Renal pelvis (tissue), 4 donors: Measurements from ENCODE around the gene MED13L. TPM values are rescaled to one million over a fixed set of nuclear protein-coding genes. Genes with fewer than 3 reads are reported as not detected.
A peak's percentile ranks its signal among the peaks of the same experiment; 100 is the strongest.

Experiments used
- DNase-seq: peaks from one replicate; pipeline ENCODE4 v3.0.0-alpha.2; 2013
- polyA plus RNA-seq, 3 donors: library from polyadenylated mRNA; unstranded; fragments of 120-200 nt; gene quantifications; one replicate each; pipeline ENCODE4 v1.2.1, GENCODE V29; 2013; ENCODE audit not compliant: insufficient read length in 3 of 3

MED13L gene
- polyA plus RNA-seq, 3 donors = 65.7 to 81.3 (median 80.4) TPM

DNA sequence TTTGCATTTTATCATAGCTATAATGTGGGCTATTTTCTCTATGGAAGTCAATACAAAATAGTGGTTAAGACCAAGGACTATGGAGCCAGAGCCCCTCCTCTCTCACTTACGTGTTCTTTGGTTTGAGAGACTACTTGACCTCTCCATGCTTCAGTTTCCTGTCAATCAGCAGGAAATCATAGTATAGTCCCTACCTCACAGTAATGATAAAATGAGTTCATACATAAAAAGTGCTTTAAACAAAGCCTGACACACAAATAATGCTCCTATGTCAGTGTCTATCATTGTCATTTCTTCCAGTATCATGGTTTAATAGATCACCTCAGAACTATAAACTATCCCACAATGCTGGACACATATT, 90.4 kb downstream of the MED13L start:
- no peak for DNase-seq

DNA sequence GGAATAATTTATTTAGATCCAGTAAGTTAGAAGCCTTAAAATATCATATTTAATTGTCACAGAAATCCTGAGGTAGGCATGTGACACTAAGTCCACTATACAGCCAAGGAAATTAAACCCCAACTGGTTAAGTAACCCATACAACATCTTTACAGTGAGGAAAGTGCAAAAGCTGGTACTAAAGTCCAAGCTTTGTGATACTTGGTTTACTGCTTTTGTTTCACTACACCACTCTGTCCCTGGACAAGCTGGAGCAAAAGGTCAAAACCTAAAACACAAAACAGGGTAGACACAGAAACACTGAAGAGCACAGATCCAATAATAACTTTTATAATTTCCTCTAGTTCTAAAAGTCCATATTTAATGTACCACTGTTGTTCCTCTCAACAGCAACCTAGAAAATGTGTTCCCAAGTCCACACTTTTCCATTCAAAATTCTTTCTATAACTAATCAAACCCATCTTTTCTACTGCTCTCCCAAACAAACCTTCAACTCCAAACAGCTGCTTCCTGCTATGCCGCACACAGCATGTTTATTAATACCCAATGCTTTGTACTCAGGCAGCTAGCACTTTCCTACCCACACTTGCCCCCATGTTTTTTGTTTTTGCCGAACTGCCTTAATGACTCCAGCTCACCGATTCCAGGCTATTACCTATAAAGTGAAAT, 90.9 kb downstream of the MED13L start:
- no peak for DNase-seq

DNA sequence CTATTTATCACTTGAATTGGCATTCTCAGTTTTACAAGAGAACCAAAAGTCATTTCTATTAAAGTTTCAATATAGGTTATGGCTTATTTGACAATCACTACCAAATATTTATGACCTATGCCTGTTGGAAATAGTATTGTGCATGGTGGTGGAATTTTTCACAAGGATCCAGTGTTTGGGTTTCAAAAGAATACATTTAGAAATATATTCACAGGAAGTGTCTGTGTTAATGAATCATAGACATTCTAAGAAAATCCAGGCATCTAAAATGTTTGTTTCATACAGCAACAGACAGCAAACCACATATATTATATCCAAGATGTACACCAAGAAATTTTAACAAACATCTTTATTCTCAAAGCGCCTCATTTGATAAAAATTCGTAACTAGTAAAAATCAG, 92.7 kb downstream of the MED13L start:
- DNase-seq = no peak

DNA sequence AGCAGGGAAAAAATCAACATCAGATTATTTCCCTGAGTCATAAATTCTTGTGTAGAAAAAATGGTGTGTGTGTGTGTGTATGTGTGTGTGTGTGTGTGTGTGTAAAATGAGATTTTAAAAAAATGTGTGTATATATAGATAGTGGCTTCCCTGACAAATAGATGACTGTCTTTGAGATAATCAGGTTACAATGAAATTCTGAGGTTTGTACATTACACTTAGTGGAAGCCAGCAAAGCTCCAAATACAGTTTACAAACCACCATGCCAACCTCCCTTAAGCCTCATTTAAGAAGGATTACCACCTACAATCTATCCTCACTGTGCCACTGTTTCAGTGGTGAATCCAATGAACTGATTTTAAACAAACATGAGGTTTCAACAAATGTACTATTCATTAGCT, 93.8 kb downstream of the MED13L start:
- no peak for DNase-seq

DNA sequence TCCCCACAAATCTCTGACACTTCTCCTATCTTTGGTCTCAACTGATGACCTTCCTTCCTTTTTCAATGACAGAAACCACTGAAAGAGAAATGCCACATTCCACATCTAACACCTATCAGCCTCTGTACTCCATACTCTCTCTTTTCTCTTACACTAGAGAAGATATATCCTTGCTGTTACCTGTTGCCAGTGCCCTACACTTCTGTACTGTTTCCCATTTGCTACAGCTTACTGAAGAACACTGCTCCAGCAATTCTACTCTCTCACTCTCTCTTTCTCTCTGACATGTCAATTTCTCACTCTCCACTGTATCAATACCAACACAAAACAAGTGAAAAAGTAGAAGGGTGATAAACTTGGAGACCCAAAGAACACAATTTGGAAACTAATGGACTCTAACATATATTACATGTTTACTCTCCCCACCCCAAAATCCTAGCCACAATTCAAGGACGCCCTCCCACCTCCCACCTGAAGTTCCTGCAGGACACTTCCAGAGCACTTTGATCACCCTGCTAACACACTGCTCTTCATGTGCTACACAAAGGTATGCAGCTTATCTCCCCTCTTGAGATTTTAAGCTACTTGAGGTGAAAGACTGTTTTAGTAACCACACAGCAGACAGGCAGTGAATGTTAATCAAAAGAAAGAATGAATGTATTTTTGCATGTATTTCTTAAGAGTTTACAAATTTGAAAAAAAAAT, 95.0 kb downstream of the MED13L start:
- no peak for DNase-seq

DNA sequence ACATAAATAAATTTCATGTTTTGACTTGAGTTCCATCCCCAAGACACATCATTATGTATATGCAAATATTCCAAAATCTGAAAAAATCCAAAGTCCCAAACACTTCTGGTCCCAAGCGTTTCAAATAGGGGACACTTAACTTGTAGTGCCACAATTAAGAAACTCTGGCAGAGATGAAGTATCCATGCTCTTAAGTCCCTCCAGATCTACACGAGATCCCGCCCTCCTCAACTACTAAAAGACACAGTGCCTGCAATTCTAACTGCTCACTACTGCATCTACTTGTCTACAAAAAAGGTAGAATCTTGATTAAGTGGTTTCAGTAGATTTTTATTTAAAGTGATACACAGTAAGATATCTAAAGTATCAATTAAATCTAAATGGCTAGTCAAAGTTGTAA, 97.0 kb downstream of the MED13L start:
- DNase-seq = no peak

DNA sequence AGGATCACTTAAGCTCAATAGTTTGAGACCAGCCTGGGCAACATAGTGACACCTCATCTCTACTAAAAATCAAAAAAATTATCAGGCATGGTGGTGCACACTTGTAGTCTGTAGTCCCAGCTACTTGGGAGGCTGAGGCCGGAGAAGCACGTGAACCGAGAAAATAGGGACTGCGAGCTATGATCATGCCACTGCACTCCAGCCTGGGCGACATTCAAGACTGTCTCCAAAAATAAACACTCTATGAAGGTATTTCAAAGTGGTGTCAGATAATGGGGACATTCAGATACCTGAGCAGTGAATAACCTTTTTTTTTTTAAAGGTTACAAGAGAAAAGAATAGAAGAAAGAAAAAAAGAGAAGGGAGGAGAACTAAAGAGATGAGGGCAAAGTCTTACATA, 98.1 kb downstream of the MED13L start:
- no peak for DNase-seq

DNA sequence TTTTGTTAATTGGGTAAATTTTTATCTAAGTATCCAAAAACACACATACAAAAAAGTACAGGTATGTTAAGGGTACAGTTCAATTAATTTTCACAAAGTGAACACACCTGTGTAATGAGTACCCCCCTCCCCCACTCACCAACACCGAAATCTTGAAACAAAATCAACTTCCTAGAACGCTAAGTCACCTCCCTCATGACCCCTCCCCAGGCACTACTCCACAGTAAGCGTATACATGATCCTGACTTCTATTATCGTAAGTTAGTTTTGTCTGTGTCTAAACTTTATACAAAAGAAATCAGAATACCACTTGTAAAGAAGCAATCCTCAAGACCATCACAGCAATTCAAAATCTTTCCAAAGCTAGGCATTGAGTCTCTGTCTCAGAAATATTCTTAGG, 100.5 kb downstream of the MED13L start:
- no peak for DNase-seq

DNA sequence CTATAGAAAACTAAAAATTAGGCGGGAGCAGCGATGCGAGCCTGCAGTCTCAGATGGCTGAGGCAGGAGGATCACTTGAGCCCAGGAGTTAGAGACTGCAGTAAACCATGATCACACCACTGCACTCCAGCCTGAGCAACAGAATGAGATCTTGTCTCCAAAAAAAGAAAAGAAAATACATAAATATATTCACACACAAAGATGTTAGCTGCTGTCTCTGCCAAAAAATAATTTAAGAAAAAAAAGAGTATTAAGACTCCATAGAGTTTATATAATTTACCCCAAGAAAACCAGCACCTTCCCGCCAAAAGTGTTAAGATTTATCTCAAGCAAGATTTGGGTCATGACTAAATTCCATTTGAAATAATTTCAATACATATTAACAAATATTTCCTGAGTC, 102.6 kb downstream of the MED13L start:
- no peak for DNase-seq

DNA sequence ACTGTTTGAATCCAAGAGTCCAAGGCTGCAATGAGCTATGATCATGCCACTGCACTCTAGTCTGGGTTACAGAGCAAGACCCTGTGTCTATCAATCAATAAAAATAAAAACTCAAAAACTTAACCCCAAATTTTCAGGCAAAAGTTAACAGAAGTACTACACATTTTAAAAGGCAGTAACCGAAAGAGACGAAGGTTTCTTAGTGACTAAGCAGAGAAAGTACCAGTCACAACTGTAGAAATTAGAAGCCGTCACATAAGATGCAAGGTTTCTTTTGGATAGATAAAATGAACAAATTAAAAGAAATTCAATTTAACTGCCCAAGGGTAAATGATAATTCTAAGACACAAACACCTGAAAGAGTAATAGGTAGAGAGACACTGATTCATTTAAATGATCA, 103.5 kb downstream of the MED13L start:
- DNase-seq = no peak

DNA sequence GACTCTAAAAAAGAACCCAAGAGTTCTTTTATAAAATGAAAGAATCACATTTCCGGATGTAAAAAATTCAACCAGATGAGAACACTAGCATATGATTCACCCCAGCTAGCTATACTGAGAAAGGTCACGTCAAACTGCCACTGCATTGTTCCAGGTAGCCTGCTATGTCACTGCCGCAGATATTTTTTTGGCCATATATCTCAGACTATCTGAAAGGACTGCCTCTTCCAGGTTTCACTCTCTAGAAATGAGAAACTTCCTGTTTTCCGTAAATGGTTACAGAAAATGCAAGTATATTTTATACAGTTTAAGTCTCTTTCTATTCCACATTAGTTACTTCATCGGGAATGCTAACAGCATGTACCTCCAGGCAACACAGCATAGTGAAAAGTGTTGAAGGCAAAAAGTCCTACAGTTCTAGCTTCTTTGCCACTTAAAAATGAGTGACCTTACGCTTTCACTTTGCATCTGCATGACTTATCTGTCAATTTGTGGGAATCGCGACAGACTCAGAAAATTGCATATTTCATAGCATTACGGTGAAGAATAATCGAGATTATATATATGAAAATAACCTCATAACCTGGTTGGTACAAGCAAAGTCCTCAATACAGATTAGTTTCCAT, 105.2 kb downstream of the MED13L start:
- no peak for DNase-seq

DNA sequence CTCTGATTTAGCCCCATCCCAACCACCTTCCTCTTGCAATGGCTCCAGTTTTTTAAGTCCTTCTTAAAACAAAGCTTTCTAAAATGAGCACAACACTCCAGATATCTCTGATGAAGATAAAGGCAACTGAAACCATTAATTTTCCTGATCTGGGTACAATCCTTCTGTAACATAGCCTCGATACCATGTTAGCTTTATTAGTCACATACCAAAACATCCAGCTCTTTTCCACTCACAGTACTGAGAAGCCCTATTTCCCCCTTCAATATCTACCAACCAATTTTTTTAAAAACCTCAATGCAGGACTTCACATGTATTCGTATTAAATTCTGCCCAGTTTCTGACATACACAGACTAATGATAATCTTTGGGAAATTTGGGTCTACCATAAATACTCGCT, 105.9 kb downstream of the MED13L start:
- no peak for DNase-seq

DNA sequence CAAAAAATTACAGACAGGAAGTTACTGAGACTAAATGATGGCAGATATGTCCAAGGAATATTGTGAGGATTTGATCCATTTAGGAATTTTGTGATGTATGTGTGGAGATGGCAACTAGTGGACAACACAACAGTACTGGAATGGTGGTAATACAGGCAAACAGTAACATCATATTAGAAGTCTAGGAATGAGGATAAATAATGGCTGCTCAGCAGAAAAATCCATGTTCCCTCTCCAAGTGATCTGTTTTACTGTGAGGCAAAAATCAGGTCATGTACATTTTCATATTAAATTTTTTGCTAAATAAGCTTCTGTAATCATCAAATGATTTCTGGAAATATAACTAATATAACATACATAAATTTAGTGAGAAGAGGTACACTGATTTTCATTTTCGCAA, 108.4 kb downstream of the MED13L start:
- DNase-seq = no peak

DNA sequence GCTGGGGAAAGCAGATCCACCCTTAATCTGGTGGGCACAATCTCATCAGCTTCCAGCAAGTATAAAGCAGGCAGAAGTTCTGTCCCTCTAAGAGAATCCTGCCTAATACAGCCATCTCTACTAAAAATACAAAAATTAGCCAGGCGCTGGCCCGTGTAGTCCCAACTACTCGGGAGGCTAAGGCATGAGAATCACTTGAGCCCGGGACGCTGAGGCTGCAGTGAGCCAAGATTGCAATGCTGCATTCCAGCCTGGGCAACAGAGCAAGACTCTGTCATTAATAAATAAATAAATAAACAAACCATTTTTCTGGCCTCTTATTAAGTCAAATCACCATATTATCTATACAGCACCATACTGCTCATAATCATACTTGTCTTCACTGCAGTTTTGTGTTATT, 111.2 kb downstream of the MED13L start:
- no peak for DNase-seq

DNA sequence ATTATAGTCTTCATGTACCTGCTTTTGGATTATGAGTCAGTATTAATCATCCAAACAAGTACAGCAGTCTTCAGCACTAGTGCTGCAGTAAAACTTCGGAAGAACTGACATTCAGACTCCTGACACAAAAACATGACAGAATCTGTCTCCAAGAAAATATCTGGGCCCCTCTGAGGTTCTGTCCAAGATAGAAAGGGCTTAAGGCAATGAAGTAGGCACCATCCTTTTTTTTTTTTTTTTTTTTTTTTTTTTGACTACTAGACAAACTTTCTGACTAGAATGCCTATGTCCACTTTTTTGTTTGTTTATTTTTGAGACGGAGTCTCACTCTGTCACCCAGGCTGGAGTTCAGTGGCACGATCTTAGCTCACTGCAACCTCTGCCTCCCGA, 112.5 kb downstream of the MED13L start:
- no peak for DNase-seq

DNA sequence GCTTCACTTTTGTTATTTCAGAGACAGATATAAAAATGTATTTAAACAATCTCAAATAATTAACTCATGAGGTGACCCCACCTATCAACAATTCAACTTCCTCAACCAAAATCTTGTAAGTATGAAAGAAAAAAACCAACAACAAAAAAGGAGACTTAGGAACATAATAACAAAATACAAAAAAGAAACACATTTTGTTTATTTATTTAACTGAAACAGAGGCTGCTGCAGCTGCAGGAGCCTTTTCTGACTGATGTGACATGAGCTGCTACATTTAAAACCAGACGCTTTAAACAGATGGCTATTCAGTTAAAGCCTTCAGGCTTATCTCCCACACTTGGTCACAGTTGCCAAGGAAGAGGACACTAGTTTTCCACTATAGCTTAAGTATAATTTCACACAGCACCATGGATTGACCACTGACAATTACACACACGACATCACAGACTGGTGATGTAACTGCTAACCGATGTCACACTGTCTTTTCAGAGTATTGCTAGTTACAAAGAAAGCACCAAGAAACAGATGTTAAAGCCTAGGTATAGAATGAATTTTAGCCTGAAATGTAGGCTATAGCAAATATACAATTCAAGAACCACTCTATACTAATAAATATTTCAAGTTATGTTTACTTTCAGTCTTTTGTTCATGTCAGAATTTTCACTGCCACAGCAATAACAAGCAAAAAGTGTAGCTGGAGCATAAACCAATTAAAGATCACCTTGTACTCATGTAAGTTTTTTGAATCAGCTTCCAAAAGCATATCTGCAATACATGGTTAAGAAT, 113.0 kb downstream of the MED13L start:
- no peak for DNase-seq

DNA sequence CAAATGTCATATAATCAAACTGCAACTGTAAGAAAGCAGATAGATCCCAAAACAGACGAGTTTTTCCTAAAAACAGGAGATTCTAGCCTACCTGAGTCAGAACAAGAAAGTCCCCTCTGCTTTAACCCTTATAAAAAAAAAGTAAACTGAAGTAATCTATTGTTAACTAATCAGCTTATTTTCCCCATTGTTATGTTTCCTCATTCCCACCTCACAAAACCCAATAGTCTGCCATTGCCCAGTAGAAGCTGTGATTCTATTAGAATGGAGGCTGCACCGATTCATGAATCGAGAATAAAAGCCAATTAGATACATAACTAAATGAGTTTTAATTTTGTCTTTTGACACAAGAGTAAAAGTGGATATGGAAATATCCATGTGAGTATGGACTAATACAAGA, 115.4 kb downstream of the MED13L start:
- DNase-seq = no peak

DNA sequence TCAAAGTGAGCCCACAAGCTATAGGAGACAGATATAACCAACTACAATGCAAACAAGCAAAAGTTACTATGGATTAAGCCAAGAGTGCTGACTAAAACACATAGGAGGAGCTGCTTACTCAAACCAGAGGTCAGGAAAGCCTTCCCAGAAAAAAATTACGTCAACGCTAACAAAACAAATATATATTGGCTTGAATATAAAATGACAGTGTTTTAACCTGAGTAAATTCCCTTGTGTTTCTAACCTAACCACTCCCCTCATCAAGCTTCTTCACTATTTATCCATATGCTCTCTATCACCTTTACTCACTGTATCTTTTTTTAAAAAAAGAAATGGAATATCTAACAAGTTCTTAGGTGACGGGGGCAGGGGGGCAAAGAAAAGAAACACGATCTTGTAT, 115.9 kb downstream of the MED13L start:
- no peak for DNase-seq

DNA sequence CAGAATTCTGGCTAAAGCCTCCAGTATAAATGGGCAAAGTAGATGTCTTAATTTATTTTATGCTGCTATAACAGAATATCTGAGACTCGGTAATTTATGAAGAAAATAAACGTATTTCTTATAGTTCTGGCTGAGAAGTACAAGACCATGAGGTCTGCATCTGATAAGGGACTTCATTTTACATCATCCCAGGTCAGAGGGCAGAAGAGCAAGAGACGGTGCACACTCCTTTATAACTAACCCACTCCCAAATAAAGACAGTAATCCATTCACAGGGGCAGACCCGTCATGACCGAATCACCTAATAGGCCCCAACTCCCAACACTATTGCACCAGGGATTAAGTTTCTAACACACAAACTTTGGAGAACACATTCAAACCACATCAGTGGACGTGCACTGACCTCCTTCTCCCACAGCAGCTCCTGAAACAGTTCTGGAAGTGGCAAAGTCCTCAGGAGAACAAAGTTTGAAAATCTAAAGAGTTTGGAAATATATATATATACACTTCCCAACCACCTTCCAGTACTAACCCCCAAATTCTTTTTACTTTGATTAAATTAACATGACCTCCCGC, 116.5 kb downstream of the MED13L start:
- DNase-seq = no peak

DNA sequence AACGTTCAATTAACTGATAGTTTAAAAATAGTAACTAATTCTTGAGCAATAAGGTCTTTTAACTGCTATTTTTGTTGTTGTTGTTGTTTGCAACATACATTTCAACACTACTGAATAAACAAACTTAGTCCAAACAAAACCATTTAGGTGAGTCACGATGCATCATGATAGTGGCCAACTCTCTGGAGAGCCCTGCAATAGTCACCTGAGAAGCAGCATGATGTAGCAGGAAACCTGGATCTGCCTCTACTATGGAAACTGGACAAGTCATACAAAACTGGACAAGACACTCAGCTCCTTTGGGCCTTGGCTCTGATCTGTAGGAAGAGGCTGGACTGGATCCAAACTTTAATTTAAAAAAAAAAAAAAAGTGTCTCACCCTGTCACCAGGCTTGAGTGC, 117.3 kb downstream of the MED13L start:
- DNase-seq = no peak

DNA sequence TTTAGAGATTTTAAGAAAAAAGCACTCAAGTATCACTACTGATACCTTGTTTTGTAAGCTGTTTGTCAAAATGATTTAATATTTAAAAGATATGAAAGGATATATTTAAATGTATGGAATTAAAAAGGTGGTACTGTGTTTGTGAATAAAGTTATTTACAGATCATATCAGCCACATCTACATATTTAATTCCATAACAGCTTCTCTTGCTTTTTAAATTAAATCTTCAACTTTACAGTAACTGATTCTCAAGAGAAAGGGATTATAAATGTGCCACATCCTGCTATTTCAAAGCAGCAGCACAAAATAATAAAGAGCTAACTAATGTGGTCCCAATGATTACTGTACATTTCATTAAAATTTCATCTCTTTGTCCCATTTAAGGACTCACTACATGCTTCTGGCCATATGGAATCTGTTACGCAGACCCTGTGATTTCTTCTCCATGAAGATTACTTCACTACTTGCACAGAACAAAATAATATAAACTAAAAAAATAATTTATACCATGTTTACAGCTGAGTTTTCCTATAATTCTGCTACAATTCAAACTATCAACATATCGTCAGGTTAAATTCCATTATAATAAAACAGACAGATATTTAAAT, 117.8 kb downstream of the MED13L start:
- DNase-seq = no peak

DNA sequence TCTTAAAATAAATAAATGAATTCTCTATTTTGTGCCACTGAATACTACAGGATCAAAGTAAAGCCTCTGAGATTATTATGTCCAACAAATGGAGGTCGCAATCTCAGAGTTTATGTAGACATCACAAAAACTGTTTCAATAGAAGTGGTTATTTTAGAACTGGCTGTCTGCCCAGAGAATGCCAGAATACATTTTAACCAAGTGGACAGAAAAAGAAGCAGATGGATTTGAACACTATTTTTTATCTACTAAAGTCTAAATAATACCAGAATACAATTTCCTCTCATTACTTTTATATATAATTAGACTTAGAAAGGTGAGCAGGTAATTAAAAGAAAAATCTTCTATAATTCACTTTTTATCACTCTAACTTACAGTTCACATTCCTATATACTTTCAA, 118.3 kb downstream of the MED13L start:
- peak; percentile 40 for DNase-seq
